H1 (cell line): ENCODE measurements around the gene CEP85L. TPM values are rescaled to one million over a fixed set of nuclear protein-coding genes. Genes with fewer than 3 reads are reported as not detected.

ENCODE experiments used
- CTCF ChIA-PET: fragments of 300-600 bp; sonication (Branson Sonifier 250); formaldehyde crosslinking; loops from one replicate; lab custom pipeline; 2021; ENCODE audit not compliant: partially characterized antibody; lab: Charles Lee
- POLR2A ChIA-PET: fragments of 300-600 bp; sonication (Branson Sonifier 250); formaldehyde crosslinking; loops from one replicate; lab custom pipeline; 2021; ENCODE audit warnings: inconsistent platforms; ENCODE audit not compliant: partially characterized antibody; lab: Charles Lee
- DNase-seq, 2 experiments: peaks; one replicate each; pipeline versions ENCODE4 v3.0.0 to v3.0.0-alpha.2; 2010 to 2022; ENCODE audit warnings: low spot score in 2 of 2, low read depth in 1 of 2, mixed read lengths in 1 of 2
- FAIRE-seq: peaks from 2 replicates; lab custom pipeline; 2011; peaks lifted over from hg19 to GRCh38; lab: Jason Lieb, UNC
- H2AFZ ChIP-seq: 2 replicates; pipeline ENCODE4 v1.8.1; 2012; ENCODE audit warnings: low read length, inconsistent platforms
- H2AK5ac ChIP-seq: 2 replicates; pipeline ENCODE4 v1.6.1; 2013; ENCODE audit warnings: low read depth, low read length
- H2BK120ac ChIP-seq: replicated peaks from 2 replicates; pipeline ENCODE3; 2013; ENCODE audit warnings: low read depth, low read length, inconsistent platforms
- H2BK12ac ChIP-seq: 2 replicates; pipeline ENCODE4 v1.6.1; 2013; ENCODE audit warnings: low read depth, low read length
- H2BK15ac ChIP-seq: 2 replicates; pipeline ENCODE4 v1.6.1; 2013; ENCODE audit warnings: low read length
- H2BK20ac ChIP-seq: 2 replicates; pipeline ENCODE4 v1.6.1; 2013; ENCODE audit warnings: low read length
- H2BK5ac ChIP-seq: 2 replicates; pipeline ENCODE4 v1.6.1; 2013; ENCODE audit warnings: low read depth, low read length
- H3K14ac ChIP-seq: 2 replicates; pipeline ENCODE4 v1.6.1; 2013; ENCODE audit warnings: inconsistent platforms; ENCODE audit not compliant: insufficient read length
- H3K18ac ChIP-seq: 2 replicates; pipeline ENCODE4 v1.6.1; 2013; ENCODE audit warnings: low read length; ENCODE audit errors: extremely low read depth
- H3K23ac ChIP-seq: 2 replicates; pipeline ENCODE4 v1.6.1; 2013; ENCODE audit warnings: inconsistent platforms; ENCODE audit not compliant: insufficient read length
- H3K23me2 ChIP-seq: 2 replicates; pipeline ENCODE4 v1.6.1; 2013; ENCODE audit warnings: low read depth, low read length
- H3K27ac ChIP-seq: 2 replicates; pipeline ENCODE4 v1.6.1; 2011; ENCODE audit warnings: low read depth, low read length, inconsistent platforms
- H3K27me3 ChIP-seq, 4 experiments: replicated peaks in 1 of 4; 1 replicate in 1 of 4; 2 replicates in 3 of 4; pipeline versions ENCODE4 v1.6.1 to v1.8.1; 2011 to 2013; ENCODE audit warnings: low read length in 3 of 4, mild to moderate bottlenecking in 3 of 4, inconsistent platforms in 2 of 4, mixed read lengths in 2 of 4, moderate library complexity in 1 of 4; ENCODE audit not compliant: control insufficient read depth in 3 of 4, insufficient read depth in 3 of 4; ENCODE audit errors: extremely low read depth in 1 of 4
- H3K36me3 ChIP-seq, 4 experiments: 2 replicates each; pipeline versions ENCODE4 v1.6.1 to v1.8.1; 2011 to 2013; ENCODE audit warnings: mild to moderate bottlenecking in 4 of 4, low read length in 3 of 4, moderate library complexity in 2 of 4, control low read depth in 1 of 4, inconsistent platforms in 1 of 4; ENCODE audit not compliant: insufficient read depth in 4 of 4, control insufficient read depth in 2 of 4
- H3K4ac ChIP-seq: replicated peaks from 2 replicates; pipeline ENCODE3; 2013; ENCODE audit warnings: low read length, low read depth, mixed read lengths, inconsistent platforms; ENCODE audit not compliant: insufficient read length
- H3K4me1 ChIP-seq, 4 experiments: replicated peaks in 1 of 4; 1 replicate in 1 of 4; 2 replicates in 3 of 4; pipeline versions ENCODE4 v1.6.1 to v1.8.1; 2011 to 2013; ENCODE audit warnings: low read length in 3 of 4, inconsistent platforms in 2 of 4, mixed read lengths in 1 of 4; ENCODE audit not compliant: insufficient read depth in 4 of 4, control insufficient read depth in 3 of 4
- H3K4me2 ChIP-seq, 2 experiments: 2 replicates each; pipeline versions ENCODE4 v1.6.1 to v1.8.1; 2011 to 2013; ENCODE audit warnings: low read depth in 2 of 2, low read length in 2 of 2, control low read depth in 1 of 2, inconsistent platforms in 1 of 2, mild to moderate bottlenecking in 1 of 2; ENCODE audit not compliant: insufficient read depth in 1 of 2
- H3K4me3 ChIP-seq, 4 experiments: fragments of 200-600, 300-600 bp in 1 of 4; sonication (generic), shearing (Covaris generic), sonication (Bioruptor Twin) in 1 of 4; 2 replicates each; pipeline versions ENCODE4 v1.5.1 to v1.8.1; 2011 to 2016; ENCODE audit warnings: low read length in 4 of 4, low read depth in 3 of 4, control low read depth in 2 of 4, inconsistent platforms in 2 of 4, mild to moderate bottlenecking in 2 of 4, mixed read lengths in 1 of 4, moderate library complexity in 1 of 4; ENCODE audit not compliant: insufficient read depth in 2 of 4; ENCODE audit errors: extremely low read depth in 1 of 4
- H3K56ac ChIP-seq: replicated peaks from 2 replicates; pipeline ENCODE3; 2013; ENCODE audit warnings: low read depth, mild to moderate bottlenecking, mixed read lengths, low read length, inconsistent platforms; ENCODE audit not compliant: insufficient read length
- H3K79me1 ChIP-seq: 2 replicates; pipeline ENCODE4 v1.6.1; 2013; ENCODE audit warnings: low read depth, low read length, control low read depth
- H3K79me2 ChIP-seq, 2 experiments: 2 replicates each; pipeline versions ENCODE4 v1.6.1 to v1.8.1; 2012 to 2013; ENCODE audit warnings: low read length in 2 of 2, mild to moderate bottlenecking in 2 of 2, inconsistent platforms in 1 of 2; ENCODE audit not compliant: insufficient read depth in 2 of 2, control insufficient read depth in 1 of 2
- H3K9ac ChIP-seq, 4 experiments: replicated peaks in 1 of 4; 1 replicate in 1 of 4; 2 replicates in 3 of 4; pipeline versions ENCODE4 v1.6.1 to v1.8.1; 2011 to 2013; ENCODE audit warnings: low read depth in 3 of 4, low read length in 3 of 4, control low read depth in 2 of 4, mild to moderate bottlenecking in 2 of 4, moderate library complexity in 2 of 4, inconsistent platforms in 1 of 4; ENCODE audit errors: extremely low read depth in 1 of 4
- H3K9me3 ChIP-seq, 2 experiments: 2 replicates each; pipeline versions ENCODE4 v1.6.1 to v1.8.1; 2012 to 2013; ENCODE audit warnings: mild to moderate bottlenecking in 2 of 2, moderate library complexity in 2 of 2, control low read depth in 1 of 2, inconsistent platforms in 1 of 2, low read depth in 1 of 2, low read length in 1 of 2, mixed read lengths in 1 of 2; ENCODE audit not compliant: insufficient read depth in 2 of 2
- H4K20me1 ChIP-seq, 2 experiments: replicated peaks in 1 of 2; 2 replicates each; pipeline versions ENCODE3 to v1.8.1; 2011 to 2013; ENCODE audit warnings: inconsistent platforms in 2 of 2, low read length in 2 of 2, mild to moderate bottlenecking in 1 of 2; ENCODE audit not compliant: insufficient read depth in 2 of 2, control insufficient read depth in 1 of 2
- H4K5ac ChIP-seq: 2 replicates; pipeline ENCODE4 v1.6.1; 2013; ENCODE audit warnings: low read length, low read depth, mixed read lengths, inconsistent platforms; ENCODE audit not compliant: insufficient read length
- H4K8ac ChIP-seq: 2 replicates; pipeline ENCODE4 v1.8.0; 2013; ENCODE audit warnings: mild to moderate bottlenecking, moderate library complexity, low read length, inconsistent platforms; ENCODE audit not compliant: insufficient read depth; ENCODE audit errors: extremely low read depth
- H4K91ac ChIP-seq: replicated peaks from 2 replicates; pipeline ENCODE3; 2013; ENCODE audit warnings: low read length, mixed read lengths, inconsistent platforms; ENCODE audit not compliant: insufficient read length
- E2F6 ChIP-seq: IDR thresholded peaks from 2 replicates; pipeline ENCODE4 v1.6.1; 2012; ENCODE audit warnings: inconsistent platforms
- EGR1 ChIP-seq: IDR thresholded peaks from 2 replicates; pipeline ENCODE4 v1.6.1; 2011; ENCODE audit warnings: low read depth, low read length, borderline replicate concordance
- EP300 ChIP-seq, 2 experiments: IDR thresholded peaks; 1 replicate in 1 of 2; 2 replicates in 1 of 2; pipeline ENCODE4 v1.6.1; 2011 to 2012; ENCODE audit warnings: low read depth in 2 of 2, low read length in 2 of 2, mild to moderate bottlenecking in 2 of 2, borderline replicate concordance in 1 of 2, inconsistent platforms in 1 of 2, moderate library complexity in 1 of 2
- FOSL1 ChIP-seq: IDR thresholded peaks from 2 replicates; pipeline ENCODE4 v1.6.1; 2011; ENCODE audit warnings: mild to moderate bottlenecking, low read depth, low read length, moderate library complexity; ENCODE audit not compliant: insufficient read depth
- RXRA ChIP-seq: IDR thresholded peaks from 2 replicates; pipeline ENCODE4 v1.6.1; 2011; ENCODE audit warnings: low read depth, mild to moderate bottlenecking, low read length, moderate library complexity; ENCODE audit not compliant: insufficient read depth
- SAP30 ChIP-seq: fragments of 300-600 bp; sonication (generic); IDR thresholded peaks from 2 replicates; pipeline ENCODE4 v1.7.1; 2012; ENCODE audit warnings: low read length, moderate library complexity, mild to moderate bottlenecking, inconsistent platforms; ENCODE audit not compliant: insufficient read depth, insufficient replicate concordance
- SIN3A ChIP-seq, 2 experiments: IDR thresholded peaks in 1 of 2; conservative IDR thresholded peaks in 1 of 2; 2 replicates each; pipeline ENCODE4 v1.6.1; 2011 to 2012; ENCODE audit warnings: low read length in 2 of 2, improper control_type of control experiment in 1 of 2, low read depth in 1 of 2, mild to moderate bottlenecking in 1 of 2
- SRF ChIP-seq: IDR thresholded peaks from 2 replicates; pipeline ENCODE4 v1.6.1; 2011; ENCODE audit warnings: mild to moderate bottlenecking, low read depth, low read length, moderate library complexity
- YY1 ChIP-seq: IDR thresholded peaks from 2 replicates; pipeline ENCODE4 v1.6.1; 2011; ENCODE audit warnings: low read depth, mild to moderate bottlenecking, low read length
- WGBS, 2 experiments: shearing (Covaris generic) in 1 of 2; methylation state at CpG; one replicate each; pipeline versions ENCODE4 v1.1.6 to v1.1.7; 2013 to 2015; ENCODE audit warnings: low lambda C conversion rate in 2 of 2, mixed read lengths in 2 of 2, inconsistent platforms in 1 of 2, low coverage in 1 of 2, missing lambda C conversion rate in 1 of 2; ENCODE audit not compliant: insufficient replicate concordance in 2 of 2, insufficient coverage in 1 of 2, insufficient read length in 1 of 2; ENCODE audit errors: extremely low coverage in 1 of 2, missing lambda C conversion rate in 1 of 2; 5-methylcytosine and 5-hydroxymethylcytosine counted together
- polyA plus RNA-seq, 7 experiments: library from polyadenylated mRNA; depleted of rRNA in 3 of 7; stranded (reverse) in 5 of 7; unstranded in 2 of 7; fragments of >200 nt in 5 of 7; fragments of 200-250 nt in 2 of 7; gene quantifications; 1 replicate in 5 of 7; 2 replicates in 1 of 7; 4 replicates in 1 of 7; pipeline versions ENCODE4 v1.2.1 to v1.2.3, GENCODE V29; 2011 to 2013; ENCODE audit warnings: missing spikeins in 2 of 7, mixed read lengths in 2 of 7
- total RNA-seq: library from RNA; stranded (reverse); fragmentation: NEBNext Ultra II Directional; extraction: Animal tissue kit (Norgen Biotek cat#: 25700); gene quantifications from 2 replicates; pipeline ENCODE4 v1.2.1, GENCODE V29; 2021

Gene CEP85L
- total and polyA plus RNA-seq, 2 of the 8 experiments (the other 6 are each of a cell fraction or from before 2014, with no cell fraction given): 3.2 to 27.6 TPM

GRCh38 chr6:118523216-118523615 is 128.2 kb downstream of the CEP85L start:
- no peaks in the 10 kb centered on the region; a peak in 1 of 4 replicates for H3K9me3 ChIP-seq
- no peak overlapping the region for H4K91ac ChIP-seq
- H3K56ac ChIP-seq: no peak overlapping the region
- no peaks in the 10 kb centered on the region for H3K79me1 ChIP-seq
- H2BK15ac ChIP-seq: no peak overlapping the region
- no peak overlapping the region for H3K4me3 ChIP-seq
- H3K18ac ChIP-seq: no peak overlapping the region
- no peak for TF ChIP-seq SAP30
- no peak for TF ChIP-seq YY1
- no peak for TF ChIP-seq EP300 (IDR thresholded peaks at IDR 0.05; ENCODE audit: borderline replicate concordance in 1 of 2, low read depth in 2 of 2, low read length in 2 of 2)
- TF ChIP-seq EGR1: no peak
- TF ChIP-seq RXRA: no peak
- no peak for TF ChIP-seq E2F6
- no peak for TF ChIP-seq FOSL1
- TF ChIP-seq SIN3A (conservative IDR thresholded peaks at IDR 0.05 in 1 of 2, IDR thresholded peaks at IDR 0.05 in 1 of 2; ENCODE audit: low read depth in 1 of 2, low read length in 2 of 2): no peak
- TF ChIP-seq SRF: no peak
- 93% methylated on average over 5 of the region's 5 CpGs; no CpG with 5 or more reads in 1 of the 2 experiments for WGBS, 2 experiments
- H4K5ac ChIP-seq: no peak overlapping the region
- ChIA-PET CTCF (interaction anchor here (0.6 to 1.1 kb wide), 2 partner anchors 9 to 11 kb away, joined by 3 to 7 read pairs; no protein-coding TSS in a partner anchor), POLR2A (no interaction called here)
- H2BK12ac ChIP-seq: no peak overlapping the region
- no peak overlapping the region for H2BK20ac ChIP-seq
- H3K9ac ChIP-seq: no peak overlapping the region
- H3K4me1 ChIP-seq: peaks cover 0 to 3% (median 0%) of the 10 kb centered on the region in 4 experiments; a peak in 1 of 7 replicates
- no peak overlapping the region for H2BK120ac ChIP-seq
- no peak overlapping the region for H3K4me2 ChIP-seq
- H4K20me1 ChIP-seq: peaks cover 0 to 1% of the 10 kb centered on the region in 2 experiments
- FAIRE-seq: no peak
- no peak overlapping the region for H2AK5ac ChIP-seq
- H3K79me2 ChIP-seq: peaks cover 0 to 13% of the 10 kb centered on the region in 2 experiments; a peak in 1 of 4 replicates
- H2BK5ac ChIP-seq: no peak overlapping the region
- H3K36me3 ChIP-seq: no peaks in the 10 kb centered on the region; a peak in 1 of 8 replicates
- no peak overlapping the region for H3K4ac ChIP-seq
- no peaks in the 10 kb centered on the region; the same call in 1 of the 2 replicates for H3K23me2 ChIP-seq
- no peak overlapping the region for H3K27ac ChIP-seq
- H3K23ac ChIP-seq: no peak overlapping the region
- no peak overlapping the region for H4K8ac ChIP-seq
- H3K14ac ChIP-seq: no peak overlapping the region
- no peaks in the 10 kb centered on the region for H3K27me3 ChIP-seq
- no peak overlapping the region for H2AFZ ChIP-seq
- DNase-seq: no peak
